ENCODE results near the gene PPEF2. TPM values are rescaled to one million over a fixed set of nuclear protein-coding genes. Genes with fewer than 3 reads are reported as not detected.

The PPEF2 gene
- total RNA-seq, 1 donor = under 0.01 TPM

GRCh38 chr4:75904076-75904475 lies 1.8 kb upstream of the PPEF2 start:
- DNase-seq (ENCODE audit: low read depth in 2 of 3, low spot score in 2 of 3) = no peak

DNA sequence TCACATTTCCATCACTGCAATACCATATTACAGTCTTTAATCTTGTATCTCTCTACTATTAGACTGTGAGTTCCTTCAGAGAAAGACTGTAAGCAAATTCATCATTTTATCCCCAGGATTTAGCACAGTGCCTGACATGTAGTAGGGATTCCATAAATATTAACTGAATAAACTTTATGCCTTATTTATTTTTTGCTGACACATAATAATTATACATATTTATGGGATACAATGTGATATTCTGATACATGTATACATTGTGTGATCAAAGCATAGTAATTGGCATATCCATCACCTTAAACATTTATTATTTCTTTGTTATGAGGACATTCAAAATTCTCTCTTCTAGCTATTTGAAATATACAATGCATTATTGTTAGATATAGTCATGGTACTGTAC lies 3.7 kb downstream of the PPEF2 start:
- no peak for DNase-seq (ENCODE audit: low read depth in 2 of 3, low spot score in 2 of 3)

- DNase-seq (ENCODE audit: low read depth in 2 of 3, low spot score in 2 of 3) = peak; percentile 11 to 56 (median 44)
Measured at GRCh38 chr4:75895744-75896314, 6.4 kb downstream of the PPEF2 start.

DNA sequence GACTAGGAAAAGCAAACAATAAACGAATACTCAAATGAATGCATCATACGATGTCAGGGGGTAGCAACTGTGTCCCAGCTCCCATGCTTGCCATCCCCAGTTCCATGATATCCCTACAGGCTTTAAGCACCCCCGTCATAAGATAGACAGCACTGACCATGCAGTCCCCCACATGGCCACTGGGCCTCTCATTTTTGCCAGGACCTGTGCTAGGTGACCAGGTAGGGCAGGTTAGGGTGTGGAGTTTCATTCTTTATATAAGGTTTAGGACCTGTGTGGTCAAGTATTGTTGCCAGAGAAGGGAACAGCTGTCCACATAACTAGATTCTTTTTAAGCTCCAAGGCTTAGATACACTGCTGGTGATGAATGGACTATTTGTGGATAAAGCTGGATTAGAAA lies 9.7 kb downstream of the PPEF2 start:
- DNase-seq (ENCODE audit: low read depth in 2 of 3, low spot score in 2 of 3) = no peak

DNA sequence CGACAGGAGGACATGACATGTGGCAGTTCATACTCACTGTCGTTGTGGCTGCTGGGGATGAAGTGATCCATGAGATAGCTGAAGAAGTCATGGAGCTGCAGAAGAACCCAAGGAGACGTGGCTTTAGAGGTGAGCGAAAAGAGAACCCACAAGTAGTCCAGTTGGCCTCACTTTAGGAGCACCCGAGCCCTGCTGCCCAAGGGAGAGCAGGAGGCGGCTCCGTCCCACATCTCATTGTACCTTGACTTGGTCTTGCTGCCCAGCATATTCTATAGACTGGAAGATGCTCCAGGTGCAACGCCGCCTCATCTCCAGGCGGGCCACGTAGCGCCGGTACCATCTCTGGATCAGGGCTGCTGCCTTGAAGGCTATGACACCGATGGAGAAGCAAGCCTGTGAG lies 10.6 kb downstream of the PPEF2 start:
- DNase-seq (ENCODE audit: low read depth in 2 of 3, low spot score in 2 of 3) = no peak

- no peak for DNase-seq (ENCODE audit: low read depth in 2 of 3, low spot score in 2 of 3)
Measured at GRCh38 chr4:75889537-75890199, 12.6 kb downstream of the PPEF2 start.

DNA sequence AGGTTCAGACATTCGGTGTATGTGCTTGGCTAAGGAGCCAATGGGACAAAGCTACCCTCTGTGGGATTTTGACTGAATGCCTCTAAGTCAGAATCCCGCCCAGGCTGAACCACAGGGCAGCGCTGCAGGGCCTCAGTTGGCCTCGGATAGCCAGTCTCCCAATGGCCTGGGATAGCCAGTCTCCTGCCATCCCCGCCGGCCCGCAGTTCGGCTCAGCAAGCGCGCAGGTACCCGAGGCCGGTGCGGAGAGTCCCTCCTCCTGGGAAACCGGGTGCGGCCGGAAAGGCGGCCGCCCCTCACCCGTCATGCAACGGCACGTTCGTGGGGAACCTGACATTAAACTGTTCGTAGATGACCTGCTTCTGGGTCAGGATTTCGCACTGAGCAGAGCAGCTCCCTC lies 16.1 kb downstream of the PPEF2 start:
- DNase-seq (ENCODE audit: low read depth in 2 of 3, low spot score in 2 of 3) = no peak

DNA sequence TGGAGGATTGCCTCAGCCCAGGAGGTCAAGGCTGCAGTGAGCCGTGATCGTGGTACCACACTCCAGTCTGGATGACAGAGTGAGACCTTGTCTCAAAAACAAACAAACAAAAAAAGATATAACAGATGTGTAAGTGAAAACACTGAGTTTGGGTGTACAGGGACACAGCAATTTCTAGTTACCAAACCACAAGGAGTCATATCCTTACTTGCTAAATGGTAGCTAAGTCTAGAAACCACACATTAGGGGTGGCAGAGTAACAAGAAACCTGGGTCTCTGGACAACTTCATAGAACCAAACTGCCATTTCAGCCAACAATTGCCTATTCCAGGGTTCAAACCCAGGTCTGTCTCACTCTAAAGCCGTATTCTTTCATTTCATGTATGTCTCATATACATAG lies 20.8 kb downstream of the PPEF2 start:
- DNase-seq (ENCODE audit: low read depth in 2 of 3, low spot score in 2 of 3) = no peak

DNA sequence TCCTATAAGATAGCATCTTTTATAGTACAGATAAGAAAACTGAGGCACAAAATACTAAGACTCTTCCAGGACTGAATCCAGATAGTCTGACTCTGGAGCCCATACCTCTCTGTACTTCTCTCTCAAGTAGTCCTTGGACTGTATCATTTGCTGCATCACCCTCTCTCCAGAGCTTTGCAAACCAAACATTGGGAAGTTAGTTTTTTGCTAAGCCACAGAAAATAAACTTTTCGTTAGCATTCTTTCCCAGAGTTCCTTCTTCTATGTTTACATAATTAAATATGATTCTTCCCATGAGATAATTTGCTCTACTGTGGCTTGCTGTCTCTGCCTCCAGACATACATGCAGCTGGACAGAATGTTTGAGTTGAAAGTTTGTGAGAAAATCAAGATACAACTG lies 22.0 kb downstream of the PPEF2 start:
- no peak for DNase-seq (ENCODE audit: low read depth in 2 of 3, low spot score in 2 of 3)

GRCh38 chr4:75878246-75878756 lies 24.0 kb downstream of the PPEF2 start:
- DNase-seq (ENCODE audit: low read depth in 2 of 3, low spot score in 2 of 3) = no peak

GRCh38 chr4:75876218-75876617 lies 26.0 kb downstream of the PPEF2 start:
- DNase-seq (ENCODE audit: low read depth in 2 of 3, low spot score in 2 of 3) = no peak

DNA sequence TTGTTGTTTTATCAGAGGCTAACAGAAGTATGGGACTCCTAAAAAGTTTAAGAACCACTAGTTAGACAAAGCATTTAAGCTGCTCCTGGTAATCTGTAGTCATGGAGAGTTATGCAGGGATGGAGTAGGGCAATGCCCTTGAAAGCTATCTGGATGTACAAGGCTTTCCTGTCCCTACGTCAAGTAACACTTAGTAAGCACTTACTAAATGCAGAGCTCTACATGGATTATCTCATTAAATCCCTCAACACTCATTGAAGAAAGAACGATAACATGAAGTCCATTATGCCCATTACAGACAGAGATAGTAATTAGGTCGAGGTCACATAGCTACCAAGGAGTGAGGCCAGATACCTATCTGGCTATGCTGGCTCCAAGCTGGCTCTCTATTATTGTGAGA lies 33.2 kb downstream of the PPEF2 start:
- no peak for DNase-seq (ENCODE audit: low read depth in 2 of 3, low spot score in 2 of 3)

DNA sequence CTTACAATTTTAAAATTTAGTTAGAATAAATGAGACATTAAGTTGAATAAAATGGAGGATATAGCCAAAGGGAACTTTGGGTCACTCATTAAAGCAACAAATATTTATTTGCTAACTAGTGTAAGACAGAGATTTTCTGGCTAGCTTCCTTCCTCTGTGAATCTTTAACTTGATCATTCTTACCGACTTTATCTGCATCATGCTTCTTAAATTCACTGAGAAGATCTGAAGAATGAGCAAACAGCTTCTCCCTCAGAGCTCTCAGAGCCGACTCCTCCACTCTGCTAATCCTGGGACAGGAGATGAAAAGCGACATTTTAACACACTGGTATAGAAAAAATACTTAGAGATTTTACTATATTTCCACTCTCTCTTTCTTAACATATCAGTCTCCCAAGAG lies 35.1 kb downstream of the PPEF2 start:
- DNase-seq (ENCODE audit: low read depth in 2 of 3, low spot score in 2 of 3) = no peak

GRCh38 chr4:75860606-75861005 lies 41.6 kb downstream of the PPEF2 start:
- DNase-seq (ENCODE audit: low read depth in 2 of 3, low spot score in 2 of 3) = no peak

DNA sequence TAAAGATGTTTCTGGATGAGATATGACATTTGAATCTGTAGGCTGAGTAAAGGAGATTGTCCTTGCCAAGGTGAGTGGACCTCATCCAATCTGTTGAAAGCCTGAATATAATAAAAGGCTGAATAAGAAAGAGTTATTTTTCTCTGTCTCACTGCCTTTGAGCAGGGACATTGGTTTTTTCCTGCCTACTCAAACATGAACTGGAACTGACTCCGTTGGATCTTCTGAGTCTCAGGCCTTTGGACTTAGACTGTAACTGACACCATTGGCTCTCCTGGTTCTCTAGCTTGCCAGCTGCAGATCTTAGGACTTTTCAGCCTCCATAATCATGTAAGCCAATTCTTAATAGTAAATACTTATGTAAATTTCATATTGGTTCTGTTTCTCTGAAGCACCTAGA lies 43.5 kb downstream of the PPEF2 start:
- no peak for DNase-seq (ENCODE audit: low read depth in 2 of 3, low spot score in 2 of 3)

GRCh38 chr4:75849461-75849860 lies 52.8 kb downstream of the PPEF2 start:
- DNase-seq (ENCODE audit: low read depth in 2 of 3, low spot score in 2 of 3) = peak in 1 of 3 donors; percentile 54

DNA sequence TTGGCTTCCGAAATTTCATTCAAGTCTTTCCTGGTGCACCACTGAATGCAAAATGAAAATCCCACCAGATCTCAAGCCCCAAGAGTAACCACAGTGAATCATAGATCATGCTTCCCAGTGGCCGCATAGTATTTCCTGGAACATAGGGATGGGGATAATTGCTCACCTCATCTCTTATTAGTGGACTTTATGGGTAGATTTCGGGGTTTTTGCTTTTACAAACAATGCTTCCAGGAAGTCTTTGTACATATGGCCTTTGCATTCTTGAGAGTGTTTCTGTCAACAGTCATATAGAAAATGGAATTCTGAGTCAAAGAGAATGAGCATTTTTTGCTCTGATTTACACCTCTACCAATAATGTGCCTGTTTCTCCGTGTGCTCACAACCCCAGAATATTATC lies 53.4 kb downstream of the PPEF2 start:
- DNase-seq (ENCODE audit: low read depth in 2 of 3, low spot score in 2 of 3) = no peak

- DNase-seq (ENCODE audit: low read depth in 2 of 3, low spot score in 2 of 3) = peak; percentile 6 to 84 (median 72)
Measured at GRCh38 chr4:75848171-75848760, 54.0 kb downstream of the PPEF2 start.

GRCh38 chr4:75845992-75846391 lies 56.3 kb downstream of the PPEF2 start:
- DNase-seq (ENCODE audit: low read depth in 2 of 3, low spot score in 2 of 3) = no peak

DNA sequence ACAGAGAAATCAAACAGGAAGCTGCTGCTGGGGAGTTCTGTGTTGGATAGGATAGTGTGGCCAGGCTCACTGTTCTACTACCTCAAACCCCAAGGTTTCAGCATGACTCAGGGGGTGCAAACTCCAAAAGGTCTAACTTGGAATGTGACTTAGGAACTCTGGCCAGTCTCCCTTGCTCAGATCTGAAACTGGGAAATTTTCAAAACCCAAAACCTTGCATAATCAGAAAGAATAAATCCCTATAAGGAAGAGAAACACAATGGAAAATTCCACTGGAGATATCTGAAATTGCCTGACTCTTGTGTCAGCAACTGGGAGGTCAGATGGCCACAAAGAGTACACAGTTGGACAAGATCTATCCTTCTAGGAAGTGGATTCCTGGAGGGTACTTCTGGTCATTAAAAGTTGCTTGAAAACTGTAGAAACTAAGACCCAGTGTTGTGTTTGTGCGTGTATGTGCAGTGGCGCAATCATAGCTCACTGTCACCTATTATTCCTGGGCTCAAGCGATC lies 58.0 kb downstream of the PPEF2 start:
- DNase-seq (ENCODE audit: low read depth in 2 of 3, low spot score in 2 of 3) = no peak

DNA sequence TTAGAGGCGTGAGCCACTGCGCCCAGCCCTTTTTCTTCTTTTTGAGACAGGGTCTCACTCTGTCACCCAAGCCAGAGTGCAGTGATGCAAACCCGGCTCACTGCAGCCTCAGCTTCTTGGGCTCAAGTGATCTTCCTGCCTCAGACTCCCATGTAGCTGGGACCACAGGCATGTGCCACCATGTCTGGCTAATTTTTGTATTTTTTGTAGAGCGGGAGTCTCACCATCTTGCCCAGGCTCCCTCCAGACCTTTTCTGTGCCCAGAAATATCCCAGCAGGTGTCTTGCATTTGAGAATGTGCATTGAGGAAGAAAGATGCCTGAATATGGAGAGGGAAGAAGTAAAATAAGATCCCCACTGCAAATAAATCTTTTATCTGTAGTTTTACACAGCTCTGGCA lies 58.7 kb downstream of the PPEF2 start:
- no peak for DNase-seq (ENCODE audit: low read depth in 2 of 3, low spot score in 2 of 3)
